Neutrophil (primary cell): Measurements from ENCODE around the gene CLECL1.
"Not testable (repeated sequence)": the region's sequence is repeated elsewhere in the genome, so short reads cannot be mapped to it uniquely, and the experiment has no call there.

ENCODE experiments used
- H3K27ac ChIP-seq: fragments of 200-600 bp; sonication (generic); 2 replicates; pipeline ENCODE4 v1.5.1; 2016; ENCODE audit warnings: mild to moderate bottlenecking, moderate library complexity
- H3K27me3 ChIP-seq: fragments of 200-600 bp; sonication (generic); 2 replicates; pipeline ENCODE4 v1.6.0; 2016; ENCODE audit warnings: mild to moderate bottlenecking
- H3K36me3 ChIP-seq: fragments of 200-600 bp; sonication (generic); 2 replicates; pipeline ENCODE4 v1.5.1; 2017
- H3K4me1 ChIP-seq, 2 experiments: fragments of 200-600 bp in 1 of 2; sonication (generic) in 1 of 2; 1 replicate in 1 of 2; 2 replicates in 1 of 2; pipeline versions ENCODE4 v1.5.1 to v1.6.1; 2013 to 2016; ENCODE audit warnings: low read depth in 1 of 2, low read length in 1 of 2, mild to moderate bottlenecking in 1 of 2, moderate library complexity in 1 of 2; ENCODE audit not compliant: control insufficient read depth in 1 of 2, insufficient read depth in 1 of 2
- H3K4me3 ChIP-seq, 2 experiments: fragments of 200-600 bp in 1 of 2; sonication (generic) in 1 of 2; 1 replicate in 1 of 2; 2 replicates in 1 of 2; pipeline ENCODE4 v1.5.1; 2013 to 2016; ENCODE audit warnings: low read depth in 1 of 2, low read length in 1 of 2, mild to moderate bottlenecking in 1 of 2, moderate library complexity in 1 of 2
- H3K9me3 ChIP-seq: fragments of 200-600 bp; sonication (generic); 2 replicates; pipeline ENCODE4 v1.5.1; 2016
- TF ChIP-seq, protein P1 (sequence below): fragments of 200-600 bp; sonication (generic); IDR thresholded peaks from 2 replicates; pipeline ENCODE4 v1.5.1; 2016; ENCODE audit warnings: antibody characterized with exemption

The CLECL1 gene

GRCh38 chr12:9742661-9743060 is 9.8 kb upstream of the CLECL1 start:
- H3K27me3 ChIP-seq: no peaks in the 10 kb centered on the region
- H3K27ac ChIP-seq: no peak overlapping the region
- no peak overlapping the region for H3K4me3 ChIP-seq
- peaks cover under 1 to 4% of the 10 kb centered on the region in 2 experiments for H3K4me1 ChIP-seq
- no peaks in the 10 kb centered on the region for H3K36me3 ChIP-seq
- TF ChIP-seq, protein P1, sequence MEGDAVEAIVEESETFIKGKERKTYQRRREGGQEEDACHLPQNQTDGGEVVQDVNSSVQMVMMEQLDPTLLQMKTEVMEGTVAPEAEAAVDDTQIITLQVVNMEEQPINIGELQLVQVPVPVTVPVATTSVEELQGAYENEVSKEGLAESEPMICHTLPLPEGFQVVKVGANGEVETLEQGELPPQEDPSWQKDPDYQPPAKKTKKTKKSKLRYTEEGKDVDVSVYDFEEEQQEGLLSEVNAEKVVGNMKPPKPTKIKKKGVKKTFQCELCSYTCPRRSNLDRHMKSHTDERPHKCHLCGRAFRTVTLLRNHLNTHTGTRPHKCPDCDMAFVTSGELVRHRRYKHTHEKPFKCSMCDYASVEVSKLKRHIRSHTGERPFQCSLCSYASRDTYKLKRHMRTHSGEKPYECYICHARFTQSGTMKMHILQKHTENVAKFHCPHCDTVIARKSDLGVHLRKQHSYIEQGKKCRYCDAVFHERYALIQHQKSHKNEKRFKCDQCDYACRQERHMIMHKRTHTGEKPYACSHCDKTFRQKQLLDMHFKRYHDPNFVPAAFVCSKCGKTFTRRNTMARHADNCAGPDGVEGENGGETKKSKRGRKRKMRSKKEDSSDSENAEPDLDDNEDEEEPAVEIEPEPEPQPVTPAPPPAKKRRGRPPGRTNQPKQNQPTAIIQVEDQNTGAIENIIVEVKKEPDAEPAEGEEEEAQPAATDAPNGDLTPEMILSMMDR: no peak
- no peaks in the 10 kb centered on the region for H3K9me3 ChIP-seq

DNA sequence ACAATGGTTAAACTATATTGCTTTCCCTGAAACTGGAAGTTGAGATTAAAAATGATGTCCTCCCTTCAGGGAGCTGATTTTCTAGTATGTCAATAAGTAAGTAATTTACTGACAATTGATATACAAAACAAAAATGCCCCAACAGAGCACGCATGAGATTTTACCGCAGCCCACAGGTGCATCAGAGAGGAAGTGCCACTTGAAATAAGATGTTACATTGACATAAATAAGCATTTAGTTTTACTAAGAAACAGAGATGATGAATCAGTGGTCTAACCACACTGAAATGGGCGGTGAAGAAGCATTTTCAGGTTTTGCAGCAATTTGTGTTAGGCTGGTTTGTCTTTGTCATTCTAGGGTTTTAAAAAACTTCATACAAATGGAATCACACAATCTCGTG is 8.8 kb upstream of the CLECL1 start:
- Histone ChIP-seq H3K4me1 (peaks cover 10 to 13% of the 10 kb centered on the region in 2 experiments), H3K27ac (no peak overlapping the region), H3K4me3 (no peak overlapping the region), H3K9me3 (no peaks in the 10 kb centered on the region), H3K36me3 (no peaks in the 10 kb centered on the region), H3K27me3 (no peaks in the 10 kb centered on the region)
- TF ChIP-seq, protein P1: no peak

DNA sequence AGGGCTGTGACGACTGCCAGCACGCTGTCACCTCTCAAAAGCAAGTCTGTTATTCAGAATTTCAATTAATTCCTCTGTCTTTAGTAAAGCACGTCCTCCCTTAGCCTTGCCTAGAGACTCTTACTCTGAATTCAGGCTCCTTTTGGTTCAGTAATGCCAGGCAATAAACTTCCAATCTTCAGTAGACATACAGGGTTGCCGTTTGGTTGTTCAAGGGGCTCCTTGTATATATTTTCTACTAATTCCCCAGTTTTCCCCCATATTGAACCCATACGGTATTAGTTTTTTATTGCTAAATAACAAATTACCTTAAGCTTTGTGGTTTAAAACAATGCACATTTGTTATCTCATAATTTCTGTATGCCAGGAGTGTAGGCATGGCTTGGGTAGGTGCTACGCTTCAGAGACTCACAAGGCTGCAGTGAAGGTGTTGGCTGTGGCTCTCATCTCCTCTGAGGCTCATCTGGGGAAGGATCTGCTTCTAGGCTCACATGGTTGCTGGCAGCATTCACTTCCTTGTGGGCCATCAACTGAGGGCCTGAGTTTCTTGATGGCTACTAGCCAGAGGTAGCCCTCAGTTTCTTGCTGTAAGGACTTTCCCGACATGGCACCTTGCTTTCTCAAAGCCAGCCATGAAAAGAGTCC is 7.3 kb upstream of the CLECL1 start:
- H3K4me1 ChIP-seq: peaks cover 13 to 14% of the 10 kb centered on the region in 2 experiments
- TF ChIP-seq, protein P1: no peak
- H3K27me3 ChIP-seq: no peaks in the 10 kb centered on the region
- no peaks in the 10 kb centered on the region for H3K36me3 ChIP-seq
- no peak overlapping the region for H3K4me3 ChIP-seq
- no peak overlapping the region for H3K27ac ChIP-seq
- H3K9me3 ChIP-seq: no peaks in the 10 kb centered on the region

- Histone ChIP-seq H3K4me3 (peak overlapping the region in 1 of 2 experiments; percentile 17), H3K4me1 (peaks cover 13 to 14% of the 10 kb centered on the region in 2 experiments)
- H3K27ac ChIP-seq: not testable (repeated sequence)
Measured at GRCh38 chr12:9739404-9740105, 6.7 kb upstream of the CLECL1 start.

DNA sequence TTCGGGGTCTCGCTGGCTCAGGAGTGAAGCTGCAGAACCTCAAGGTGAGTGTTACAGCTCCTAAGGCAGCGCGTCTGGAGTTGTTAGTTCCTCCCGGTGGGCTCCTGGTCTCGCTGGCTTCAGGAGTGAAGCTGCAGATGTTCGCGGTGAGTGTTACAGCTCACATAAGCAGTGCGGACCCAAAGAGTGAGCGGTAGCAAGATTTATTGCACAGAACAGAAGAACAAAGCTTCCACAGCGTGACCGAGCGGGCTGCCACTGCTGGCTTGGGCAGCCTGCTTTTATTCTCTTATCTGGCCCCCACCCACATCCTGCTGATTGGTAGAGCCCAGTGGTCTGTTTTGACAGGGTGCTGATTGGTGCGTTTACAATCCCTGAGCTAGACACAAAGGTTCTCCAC is 6.0 kb upstream of the CLECL1 start:
- peaks cover 13 to 14% of the 10 kb centered on the region in 2 experiments for H3K4me1 ChIP-seq
- not testable (repeated sequence) for H3K27ac ChIP-seq, H3K27me3 ChIP-seq, H3K4me3 ChIP-seq, H3K9me3 ChIP-seq, H3K36me3 ChIP-seq

More at GRCh38 chr12:9739404-9740105, 6.7 kb upstream of the CLECL1 start:
- H3K36me3 ChIP-seq, H3K9me3 ChIP-seq, H3K27me3 ChIP-seq: not testable (repeated sequence)

- Histone ChIP-seq H3K27ac (peak overlapping the region; percentile 75), H3K4me1 (peaks cover 13 to 14% of the 10 kb centered on the region in 2 experiments), H3K4me3 (no peak overlapping the region), H3K9me3 (no peaks in the 10 kb centered on the region), H3K27me3 (no peaks in the 10 kb centered on the region), H3K36me3 (no peaks in the 10 kb centered on the region)
- TF ChIP-seq, protein P1: no peak
Measured at GRCh38 chr12:9736936-9737705, 4.2 kb upstream of the CLECL1 start.
